OCI-M2 (cell line): ENCODE data around the gene CORO1C.

Experiments
- DNase-seq: peaks from one replicate; lab custom pipeline; 2025; ENCODE audit not compliant: unreplicated experiment; lab: John Stamatoyannopoulos, UW

Gene CORO1C

GRCh38 chr12:108653922-108654321 lies 77.4 kb downstream of the CORO1C start:
- no peak for DNase-seq

- no peak for DNase-seq
Observed at GRCh38 chr12:108653082-108653516, 78.2 kb downstream of the CORO1C start.

GRCh38 chr12:108650083-108650482 lies 81.2 kb downstream of the CORO1C start:
- no peak for DNase-seq

- no peak for DNase-seq
Observed at GRCh38 chr12:108649669-108650068, 81.6 kb downstream of the CORO1C start.

GRCh38 chr12:108649126-108649525 lies 82.2 kb downstream of the CORO1C start:
- no peak for DNase-seq

- no peak for DNase-seq
Observed at GRCh38 chr12:108648371-108648770, 82.9 kb downstream of the CORO1C start.

- DNase-seq: no peak
Observed at GRCh38 chr12:108647585-108648287, 83.6 kb downstream of the CORO1C start.

- no peak for DNase-seq
Observed at GRCh38 chr12:108646600-108647579, 84.4 kb downstream of the CORO1C start.

- no peak for DNase-seq
Observed at GRCh38 chr12:108645686-108646599, 85.4 kb downstream of the CORO1C start.

GRCh38 chr12:108644811-108645120 lies 86.6 kb downstream of the CORO1C start:
- no peak for DNase-seq

- DNase-seq: no peak
Observed at GRCh38 chr12:108643941-108644810, 87.1 kb downstream of the CORO1C start.

GRCh38 chr12:108642899-108643654 lies 88.2 kb downstream of the CORO1C start:
- DNase-seq: no peak

GRCh38 chr12:108642269-108642870 lies 88.9 kb downstream of the CORO1C start:
- no peak for DNase-seq

- no peak for DNase-seq
Observed at GRCh38 chr12:108641446-108642268, 89.7 kb downstream of the CORO1C start.

GRCh38 chr12:108640802-108641445 lies 90.4 kb downstream of the CORO1C start:
- no peak for DNase-seq

- no peak for DNase-seq
Observed at GRCh38 chr12:108638997-108639822, 92.1 kb downstream of the CORO1C start.
